C4-2B (cell line): ENCODE data around the gene KIF25.

Experiments
- H3K27ac ChIP-seq: fragments of 450-650 bp; 2 replicates; pipeline ENCODE4 v1.5.1; 2017
- ZFX ChIP-seq: fragments of 450-650 bp; IDR thresholded peaks from 2 replicates; pipeline ENCODE4 v1.6.1; 2017
- TF ChIP-seq, protein P1 (sequence below): fragments of 450-650 bp; conservative IDR thresholded peaks from 2 replicates; pipeline ENCODE4 v1.5.1; 2017; ENCODE audit warnings: mild to moderate bottlenecking

The KIF25 gene

DNA sequence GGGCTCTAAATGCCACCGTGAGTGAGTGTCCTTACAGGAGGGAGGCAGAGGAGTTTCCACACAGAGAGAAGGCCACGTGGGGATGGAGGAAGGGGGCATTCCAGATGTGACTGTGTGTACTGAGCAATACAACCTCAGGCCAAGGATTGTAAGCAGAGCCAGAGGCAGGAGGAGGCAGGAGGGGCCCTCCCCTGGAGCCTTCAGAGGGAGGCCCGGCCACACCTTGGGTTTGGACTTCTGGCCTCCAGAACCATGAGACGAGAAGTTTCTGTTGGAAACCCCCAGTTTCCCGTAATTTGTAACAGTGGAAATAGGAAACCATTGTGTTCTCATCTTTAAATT is 9.3 kb upstream of the KIF25 start:
- no peak for TF ChIP-seq ZFX
- TF ChIP-seq, protein P1, sequence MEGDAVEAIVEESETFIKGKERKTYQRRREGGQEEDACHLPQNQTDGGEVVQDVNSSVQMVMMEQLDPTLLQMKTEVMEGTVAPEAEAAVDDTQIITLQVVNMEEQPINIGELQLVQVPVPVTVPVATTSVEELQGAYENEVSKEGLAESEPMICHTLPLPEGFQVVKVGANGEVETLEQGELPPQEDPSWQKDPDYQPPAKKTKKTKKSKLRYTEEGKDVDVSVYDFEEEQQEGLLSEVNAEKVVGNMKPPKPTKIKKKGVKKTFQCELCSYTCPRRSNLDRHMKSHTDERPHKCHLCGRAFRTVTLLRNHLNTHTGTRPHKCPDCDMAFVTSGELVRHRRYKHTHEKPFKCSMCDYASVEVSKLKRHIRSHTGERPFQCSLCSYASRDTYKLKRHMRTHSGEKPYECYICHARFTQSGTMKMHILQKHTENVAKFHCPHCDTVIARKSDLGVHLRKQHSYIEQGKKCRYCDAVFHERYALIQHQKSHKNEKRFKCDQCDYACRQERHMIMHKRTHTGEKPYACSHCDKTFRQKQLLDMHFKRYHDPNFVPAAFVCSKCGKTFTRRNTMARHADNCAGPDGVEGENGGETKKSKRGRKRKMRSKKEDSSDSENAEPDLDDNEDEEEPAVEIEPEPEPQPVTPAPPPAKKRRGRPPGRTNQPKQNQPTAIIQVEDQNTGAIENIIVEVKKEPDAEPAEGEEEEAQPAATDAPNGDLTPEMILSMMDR, result no peak
- no peak overlapping the region for H3K27ac ChIP-seq

DNA sequence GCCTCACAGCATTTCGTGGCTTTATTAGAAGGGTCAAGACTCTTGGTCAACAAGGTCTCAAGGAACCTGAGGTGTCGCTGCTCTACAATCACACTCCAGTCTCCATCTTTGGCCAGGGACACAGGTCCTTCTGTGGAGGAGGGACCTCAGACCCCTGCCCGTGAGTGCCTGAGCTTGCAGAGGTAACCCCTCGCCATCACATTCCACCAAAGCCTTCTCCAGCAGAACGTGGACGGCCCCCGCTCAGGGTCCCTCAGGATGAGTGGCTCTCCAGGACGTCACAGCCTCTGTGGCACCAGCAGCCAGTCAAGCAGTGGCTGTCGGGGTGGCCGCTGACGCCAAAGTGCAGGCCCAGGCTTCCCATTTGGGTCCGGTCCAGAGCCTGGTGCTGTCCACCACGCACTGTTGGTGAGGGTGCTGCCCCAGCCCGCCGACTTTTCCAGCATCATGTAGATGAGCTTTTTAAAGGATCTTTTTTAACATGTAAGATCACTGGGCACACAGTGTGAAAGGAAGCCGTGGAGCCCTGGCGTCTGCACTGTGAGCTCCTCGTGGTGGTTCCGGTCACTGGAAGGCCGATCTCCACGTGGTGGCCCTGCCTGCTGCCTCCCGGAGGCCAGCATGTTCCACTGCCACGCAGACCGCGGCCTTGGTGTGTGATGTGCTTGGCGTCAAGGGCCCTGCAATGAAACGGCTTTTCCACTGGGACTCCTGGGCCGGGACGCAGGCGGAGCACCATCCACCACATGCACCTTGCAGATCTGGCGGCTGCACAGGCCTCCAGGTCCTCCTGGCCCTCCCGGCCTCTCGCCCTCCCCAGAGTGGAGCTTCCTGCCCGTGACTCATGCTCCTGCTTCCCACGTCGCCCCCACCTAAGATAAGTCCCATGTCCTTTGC is 8.3 kb upstream of the KIF25 start:
- TF ChIP-seq, protein P1, result no peak
- no peak for TF ChIP-seq ZFX
- H3K27ac ChIP-seq, result no peak overlapping the region

DNA sequence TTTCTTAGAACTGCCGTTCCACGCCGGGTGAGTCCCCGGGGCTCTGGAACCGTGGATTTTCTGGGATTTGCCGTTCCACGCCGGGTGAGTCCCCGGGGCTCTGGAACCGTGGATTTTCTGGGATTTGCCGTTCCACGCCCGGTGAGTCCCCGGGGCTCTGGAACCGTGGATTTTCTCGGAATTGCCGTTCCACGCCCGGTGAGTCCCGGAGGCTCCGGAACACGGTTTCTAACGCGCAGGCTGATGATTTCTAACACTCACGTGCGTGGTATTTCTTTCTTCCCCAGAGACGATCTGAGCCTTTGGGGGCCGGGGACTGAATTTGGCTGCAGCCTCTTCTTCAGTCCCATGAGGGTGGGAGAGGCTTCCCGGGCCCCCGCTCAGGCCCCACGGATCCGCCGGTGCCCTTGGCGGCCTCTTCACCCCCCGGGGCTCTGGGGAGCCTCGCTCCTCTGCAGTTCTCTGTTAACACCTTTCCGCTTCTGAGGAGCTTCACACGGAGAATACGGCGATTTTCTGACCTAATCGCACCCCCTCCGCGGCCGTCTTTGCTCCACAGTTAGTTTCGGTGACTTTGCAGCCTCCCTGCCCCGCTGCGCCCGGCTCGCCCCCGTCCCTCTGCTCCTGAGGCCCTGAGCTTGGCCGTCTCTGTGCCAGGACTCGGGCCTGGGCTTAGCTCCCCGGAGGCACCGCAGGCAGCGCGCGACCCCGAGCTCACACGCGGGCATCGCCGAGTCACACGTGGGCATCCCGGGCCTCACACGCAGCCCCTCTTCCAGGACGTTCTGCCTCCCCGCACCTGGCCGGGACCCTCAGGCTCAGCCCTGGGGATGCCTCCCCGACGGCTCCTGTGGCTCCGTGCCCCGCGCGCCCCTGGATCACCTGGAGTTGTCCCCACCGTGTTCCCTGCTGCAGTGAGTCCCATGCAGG is 7.2 kb upstream of the KIF25 start:
- TF ChIP-seq ZFX, result no peak
- TF ChIP-seq, protein P1, result no peak
- no peak overlapping the region for H3K27ac ChIP-seq

DNA sequence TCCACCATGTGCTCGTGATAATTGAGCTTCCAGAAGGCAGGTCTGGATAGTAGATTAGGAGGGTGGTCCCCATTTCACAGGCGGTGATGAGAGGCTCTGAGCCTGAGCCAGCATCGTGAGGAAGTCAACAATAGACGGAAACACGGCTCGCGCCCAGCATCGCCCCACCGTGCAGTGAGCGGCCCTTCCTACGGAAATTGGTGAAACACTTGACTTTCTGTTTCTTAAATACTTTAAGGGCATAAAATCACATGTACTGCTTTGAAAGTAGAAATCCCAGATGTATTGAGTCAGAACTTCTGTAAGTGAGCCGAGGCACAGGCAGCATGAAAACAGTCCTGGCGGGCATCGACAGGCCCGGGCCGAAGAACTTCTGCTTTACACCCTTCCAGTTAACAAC is 4.3 kb upstream of the KIF25 start:
- TF ChIP-seq ZFX, result no peak
- TF ChIP-seq, protein P1, result no peak
- H3K27ac ChIP-seq, result no peak overlapping the region

DNA sequence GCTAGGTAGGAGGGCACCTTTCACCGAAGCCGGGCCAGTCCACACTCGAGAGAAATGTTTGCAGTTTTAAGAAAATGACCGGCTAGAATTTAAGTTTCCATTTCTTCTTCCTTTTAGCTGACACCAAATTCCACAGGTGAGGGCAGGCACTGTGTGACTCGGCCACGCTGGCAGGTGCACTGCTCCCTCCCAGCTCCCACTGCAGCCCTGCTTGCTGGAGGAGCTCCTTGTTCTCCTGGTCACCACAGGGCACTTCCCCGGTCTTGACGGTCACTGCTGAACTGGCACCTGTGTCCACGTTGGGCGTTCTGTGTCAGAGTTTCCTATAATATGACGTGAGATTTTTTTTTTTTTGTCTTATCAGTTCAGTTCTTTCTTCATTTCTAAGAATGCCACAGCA is 3.6 kb upstream of the KIF25 start:
- TF ChIP-seq, protein P1, result no peak
- no peak for TF ChIP-seq ZFX
- H3K27ac ChIP-seq, result no peak overlapping the region

DNA sequence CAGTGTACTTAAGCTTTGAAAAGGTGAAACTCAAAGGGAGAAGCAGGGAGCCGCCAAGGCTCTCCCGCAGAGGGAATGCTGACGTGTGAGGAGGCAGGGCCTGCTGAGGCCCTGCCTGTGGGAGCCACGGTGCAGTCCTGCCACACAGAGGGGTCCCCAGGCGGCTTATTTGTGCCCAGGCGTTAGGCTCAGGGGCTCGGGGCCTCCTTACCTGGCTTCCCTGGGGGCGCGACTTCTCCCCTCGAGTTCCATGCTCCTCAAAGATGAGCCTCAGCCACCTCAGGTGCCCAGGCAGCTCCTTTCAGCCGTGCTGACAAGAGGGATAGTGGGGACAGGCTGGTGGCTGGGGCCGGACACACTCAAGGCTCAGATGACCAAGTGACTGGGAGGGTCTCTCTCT is 2.2 kb upstream of the KIF25 start:
- no peak overlapping the region for H3K27ac ChIP-seq
- TF ChIP-seq ZFX, result no peak

DNA sequence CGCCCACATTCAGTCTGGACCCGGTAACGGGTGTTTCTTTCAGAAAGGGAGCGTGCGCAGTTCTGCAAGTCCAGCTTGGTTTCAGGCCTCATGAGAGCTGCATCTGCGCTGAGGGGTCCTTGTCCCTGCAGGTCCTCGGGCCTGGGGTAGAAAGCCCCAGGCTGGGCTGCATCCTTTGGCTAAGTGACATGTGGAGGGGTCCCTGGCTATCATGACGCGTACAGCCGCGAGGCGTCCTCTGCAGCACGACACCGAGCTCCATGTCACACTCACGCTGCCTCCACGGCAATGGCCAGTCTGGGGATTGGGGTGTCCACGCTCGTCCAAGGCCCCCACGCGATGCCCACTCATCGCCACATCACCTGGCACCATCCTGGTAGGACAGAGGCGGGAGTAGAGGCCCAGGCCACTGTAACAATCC is 1.7 kb upstream of the KIF25 start:
- H3K27ac ChIP-seq, result no peak overlapping the region
- TF ChIP-seq, protein P1, result no peak
- TF ChIP-seq ZFX, result no peak
